ENCODE data around the gene ZFYVE9. TPM values are rescaled to one million over a fixed set of nuclear protein-coding genes. Genes with fewer than 3 reads are reported as not detected.
A peak's percentile ranks its signal among the peaks of the same experiment; 100 is the strongest.

Gene ZFYVE9
- total and polyA plus RNA-seq, 2 of the 13 experiments (the other 11 are each of a cell fraction or from before 2014, with no cell fraction given): 9.2 to 19.8 TPM

GRCh38 chr1:52368383-52369172 is 226.7 kb downstream of the ZFYVE9 start (continued):
- TF ChIP-seq STAG1 (CRISPR knock-in tag; IDR thresholded peaks at IDR 0.05) (peak; percentile 55), ZNF17 (CRISPR knock-in tag; IDR thresholded peaks at IDR 0.05) (no peak), PBX2 (CRISPR knock-in tag; IDR thresholded peaks at IDR 0.05) (no peak), STAT5B (CRISPR knock-in tag; IDR thresholded peaks at IDR 0.05) (no peak), HNRNPL (IDR thresholded peaks at IDR 0.05; ENCODE audit: low read depth, low read length) (no peak), RARA (CRISPR knock-in tag; IDR thresholded peaks at IDR 0.05) (no peak), ZNF224 (CRISPR knock-in tag; IDR thresholded peaks at IDR 0.05) (no peak), TAF1 (CRISPR knock-in tag; IDR thresholded peaks at IDR 0.05) (peak; percentile 52; the same call in 1 of the 2 replicates), ERF (CRISPR knock-in tag; IDR thresholded peaks at IDR 0.05) (peak; percentile 62), ZNF850 (CRISPR knock-in tag; conservative IDR thresholded peaks at IDR 0.05) (no peak), HMGXB4 (CRISPR knock-in tag; IDR thresholded peaks at IDR 0.05; ENCODE audit: borderline replicate concordance in 1 of 2, low read depth in 1 of 2) (peak; percentile 48 to 67; a peak in 3 of 4 replicates), MXD3 (CRISPR knock-in tag; IDR thresholded peaks at IDR 0.05) (no peak), NFE2L2 (IDR thresholded peaks at IDR 0.05; ENCODE audit: low read length) (no peak), ZSCAN5A (CRISPR knock-in tag; IDR thresholded peaks at IDR 0.05; ENCODE audit: borderline replicate concordance) (no peak), CREBL2 (CRISPR knock-in tag; IDR thresholded peaks at IDR 0.05; ENCODE audit: borderline replicate concordance) (no peak), HDAC2 (CRISPR knock-in tag; IDR thresholded peaks at IDR 0.05) (0 out of 2 replicates have a peak, but pooled peaks have one; percentile 12), BRCA1 (CRISPR knock-in tag; IDR thresholded peaks at IDR 0.05) (no peak), ZSCAN9 (CRISPR knock-in tag; IDR thresholded peaks at IDR 0.05; ENCODE audit: borderline replicate concordance) (no peak), KLF13 (CRISPR knock-in tag; IDR thresholded peaks at IDR 0.05) (0 out of 2 replicates have a peak, but pooled peaks have one; percentile 29), ZNF362 (CRISPR knock-in tag; IDR thresholded peaks at IDR 0.05; ENCODE audit: borderline replicate concordance) (peak; percentile 90), NFIB (CRISPR knock-in tag; IDR thresholded peaks at IDR 0.05; ENCODE audit: borderline replicate concordance) (no peak), HCFC1 (IDR thresholded peaks at IDR 0.05; ENCODE audit: low read depth, low read length) (no peak), TFE3 (CRISPR knock-in tag; IDR thresholded peaks at IDR 0.05) (no peak)

Measured in HepG2 (cell line).